Parathyroid adenoma (tissue), 2 donors: ENCODE measurements around the gene NANS.

Experiments used
- H2AFZ ChIP-seq: fragments of 300-600 bp; sonication (generic); one replicate; pipeline ENCODE4 v1.7.0; 2017; ENCODE audit warnings: antibody characterized with exemption, mild to moderate bottlenecking
- H3K27ac ChIP-seq: fragments of 300-600 bp; sonication (generic); one replicate; pipeline ENCODE4 v1.7.0; 2017
- H3K27me3 ChIP-seq: fragments of 300-600 bp; sonication (generic); one replicate; pipeline ENCODE4 v1.7.0; 2017; ENCODE audit warnings: low read length; ENCODE audit not compliant: control insufficient read depth, insufficient read depth
- H3K36me3 ChIP-seq: fragments of 300-600 bp; sonication (generic); one replicate; pipeline ENCODE4 v1.7.0; 2017; ENCODE audit warnings: low read length; ENCODE audit not compliant: control insufficient read depth, insufficient read depth
- H3K4me1 ChIP-seq: fragments of 300-600 bp; sonication (generic); one replicate; pipeline ENCODE4 v1.7.0; 2017; ENCODE audit warnings: control low read depth
- H3K4me2 ChIP-seq: fragments of 300-600 bp; sonication (generic); one replicate; pipeline ENCODE4 v1.7.0; 2017; ENCODE audit warnings: low read length
- H3K4me3 ChIP-seq: fragments of 300-600 bp; sonication (generic); one replicate; pipeline ENCODE4 v1.7.0; 2017; ENCODE audit warnings: low read depth, low read length
- H3K79me2 ChIP-seq: fragments of 300-600 bp; sonication (generic); one replicate; pipeline ENCODE4 v1.7.0; 2017; ENCODE audit warnings: control low read depth
- H3K9ac ChIP-seq: fragments of 300-600 bp; sonication (generic); one replicate; pipeline ENCODE4 v1.7.0; 2017; ENCODE audit warnings: mild to moderate bottlenecking
- H3K9me3 ChIP-seq: fragments of 300-600 bp; sonication (generic); one replicate; pipeline ENCODE4 v1.7.0; 2017; ENCODE audit warnings: low read length; ENCODE audit not compliant: control insufficient read depth
- TF ChIP-seq, protein P1 (sequence below): fragments of 300-600 bp; sonication (generic); IDR thresholded peaks from one replicate; pipeline ENCODE4 v1.7.0; 2017; ENCODE audit warnings: antibody characterized with exemption, mild to moderate bottlenecking
- donor health status: primary hyperparathyroidism.

The NANS gene

DNA sequence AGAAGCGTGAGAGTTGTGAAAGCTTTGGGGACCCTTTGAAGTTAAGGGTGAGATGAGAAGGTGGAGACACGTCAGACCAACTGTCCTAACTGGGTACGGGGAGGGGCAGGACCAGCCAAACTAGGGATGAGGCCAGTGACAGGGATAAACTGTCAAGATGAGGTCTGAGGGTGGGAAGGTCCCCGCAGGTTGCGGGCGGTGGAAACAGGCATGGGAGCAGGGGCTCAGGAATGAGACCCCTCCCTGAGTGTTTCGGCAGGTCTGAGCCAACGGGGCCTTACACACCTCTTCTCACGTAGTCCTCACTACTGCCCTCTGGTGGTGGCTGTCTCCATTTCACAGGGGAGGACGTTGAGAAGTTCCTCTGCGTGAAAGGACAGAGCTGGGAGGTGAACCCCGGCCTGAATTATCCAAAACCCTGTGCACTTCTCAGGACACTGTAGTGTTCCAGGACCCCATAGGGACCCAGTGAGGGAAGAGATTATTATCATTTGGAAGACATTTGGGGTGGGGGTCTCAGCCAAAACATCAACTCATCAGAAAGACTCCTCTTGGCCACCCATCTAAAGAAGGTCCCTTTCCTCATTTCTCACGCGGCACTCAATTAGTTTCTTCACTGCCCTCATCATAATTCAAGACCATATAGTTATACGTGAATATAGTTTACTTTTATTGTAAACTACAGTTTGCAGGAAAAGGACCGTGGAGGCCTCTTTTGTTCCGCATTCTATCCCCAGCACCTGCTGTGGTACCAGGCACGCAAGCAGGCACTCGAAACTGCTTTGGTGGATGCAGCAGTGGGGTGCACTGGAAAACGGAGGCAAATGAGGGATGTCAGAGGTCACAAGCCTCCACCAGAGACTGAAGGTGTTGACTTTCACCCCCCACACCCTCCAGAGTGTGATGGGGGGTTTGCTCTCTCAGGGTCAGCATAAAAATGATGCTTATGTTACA is 21.7 kb upstream of the NANS start:
- Histone ChIP-seq H3K9me3 (no peaks in the 10 kb centered on the region), H3K27me3 (no peaks in the 10 kb centered on the region), H3K79me2 (no peaks in the 10 kb centered on the region), H3K9ac (no peak overlapping the region), H2AFZ (peak overlapping the region; percentile 60), H3K36me3 (no peaks in the 10 kb centered on the region), H3K4me1 (no peaks in the 10 kb centered on the region), H3K4me2 (peak overlapping the region; percentile 39), H3K27ac (no peak overlapping the region), H3K4me3 (no peak overlapping the region)
- TF ChIP-seq, protein P1, sequence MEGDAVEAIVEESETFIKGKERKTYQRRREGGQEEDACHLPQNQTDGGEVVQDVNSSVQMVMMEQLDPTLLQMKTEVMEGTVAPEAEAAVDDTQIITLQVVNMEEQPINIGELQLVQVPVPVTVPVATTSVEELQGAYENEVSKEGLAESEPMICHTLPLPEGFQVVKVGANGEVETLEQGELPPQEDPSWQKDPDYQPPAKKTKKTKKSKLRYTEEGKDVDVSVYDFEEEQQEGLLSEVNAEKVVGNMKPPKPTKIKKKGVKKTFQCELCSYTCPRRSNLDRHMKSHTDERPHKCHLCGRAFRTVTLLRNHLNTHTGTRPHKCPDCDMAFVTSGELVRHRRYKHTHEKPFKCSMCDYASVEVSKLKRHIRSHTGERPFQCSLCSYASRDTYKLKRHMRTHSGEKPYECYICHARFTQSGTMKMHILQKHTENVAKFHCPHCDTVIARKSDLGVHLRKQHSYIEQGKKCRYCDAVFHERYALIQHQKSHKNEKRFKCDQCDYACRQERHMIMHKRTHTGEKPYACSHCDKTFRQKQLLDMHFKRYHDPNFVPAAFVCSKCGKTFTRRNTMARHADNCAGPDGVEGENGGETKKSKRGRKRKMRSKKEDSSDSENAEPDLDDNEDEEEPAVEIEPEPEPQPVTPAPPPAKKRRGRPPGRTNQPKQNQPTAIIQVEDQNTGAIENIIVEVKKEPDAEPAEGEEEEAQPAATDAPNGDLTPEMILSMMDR = peak; percentile 66

DNA sequence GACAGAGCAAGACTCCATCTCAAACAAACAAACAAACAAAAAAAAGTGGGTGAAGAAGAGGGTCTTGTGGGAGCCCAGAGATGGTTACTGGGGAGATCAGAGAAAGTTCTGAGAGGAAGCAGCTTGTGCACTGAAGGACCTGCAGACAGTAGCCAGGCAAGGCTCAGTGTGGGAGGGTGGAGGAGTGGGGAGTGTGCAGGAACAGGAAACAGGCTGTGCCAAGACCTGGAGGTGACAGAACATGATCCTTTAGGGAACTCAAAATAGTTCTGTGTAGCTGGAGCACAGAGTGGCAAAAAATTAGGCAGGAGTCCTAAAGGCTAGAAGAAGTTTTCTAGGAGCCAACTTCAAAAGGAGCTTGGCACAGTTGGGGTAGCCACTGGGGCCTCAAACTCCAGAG is 19.2 kb upstream of the NANS start:
- TF ChIP-seq, protein P1 = no peak
- no peak overlapping the region for H2AFZ ChIP-seq
- no peak overlapping the region for H3K9ac ChIP-seq
- H3K4me1 ChIP-seq = no peaks in the 10 kb centered on the region
- H3K9me3 ChIP-seq = no peaks in the 10 kb centered on the region
- H3K36me3 ChIP-seq = no peaks in the 10 kb centered on the region
- H3K4me2 ChIP-seq = no peak overlapping the region
- H3K4me3 ChIP-seq = no peak overlapping the region
- H3K79me2 ChIP-seq = no peaks in the 10 kb centered on the region
- H3K27me3 ChIP-seq = no peaks in the 10 kb centered on the region
- H3K27ac ChIP-seq = no peak overlapping the region

DNA sequence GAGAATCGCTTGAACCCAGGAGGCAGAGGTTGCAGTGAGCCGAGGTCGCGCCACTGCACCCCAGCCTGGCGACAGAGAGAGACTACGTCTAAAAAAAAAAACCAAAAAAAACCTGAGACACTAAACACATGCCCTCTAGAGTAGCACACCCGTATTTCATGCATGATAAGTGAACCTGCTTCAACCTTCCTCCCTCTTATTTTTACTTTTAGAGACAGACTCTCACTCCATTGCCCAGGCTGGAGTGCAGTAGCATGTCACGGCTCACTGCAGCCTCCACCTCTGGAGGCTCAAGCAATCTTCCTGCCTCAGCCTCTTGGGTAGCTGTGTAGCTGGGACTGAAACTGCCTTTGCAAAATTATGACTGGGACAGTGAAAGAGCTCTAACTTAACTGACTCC is 17.6 kb upstream of the NANS start:
- no peaks in the 10 kb centered on the region for H3K36me3 ChIP-seq
- TF ChIP-seq, protein P1 = no peak
- H2AFZ ChIP-seq = no peak overlapping the region
- no peak overlapping the region for H3K27ac ChIP-seq
- no peaks in the 10 kb centered on the region for H3K79me2 ChIP-seq
- H3K4me3 ChIP-seq = no peak overlapping the region
- H3K9ac ChIP-seq = no peak overlapping the region
- no peak overlapping the region for H3K4me2 ChIP-seq
- H3K27me3 ChIP-seq = no peaks in the 10 kb centered on the region
- no peaks in the 10 kb centered on the region for H3K9me3 ChIP-seq
- no peaks in the 10 kb centered on the region for H3K4me1 ChIP-seq

DNA sequence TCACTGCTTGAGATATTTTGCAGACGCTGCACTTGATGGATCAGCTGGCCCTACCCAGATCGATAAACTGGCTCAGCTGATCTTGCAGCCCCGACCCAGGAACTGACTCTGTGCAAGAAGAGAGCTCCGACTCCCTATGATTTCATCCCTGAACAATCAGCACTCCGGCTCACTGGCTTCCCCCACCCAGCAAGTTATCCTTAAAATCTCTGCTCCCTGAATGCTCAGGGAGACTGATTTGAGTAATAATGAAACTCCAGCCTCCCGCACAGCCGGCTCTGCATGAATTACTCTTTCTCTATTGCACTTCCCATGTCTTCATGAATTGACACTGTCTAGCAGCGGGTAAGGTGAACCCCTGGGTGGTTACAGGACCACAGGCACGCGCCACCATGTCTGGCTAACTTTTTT is 16.9 kb upstream of the NANS start:
- Histone ChIP-seq H3K9ac (no peak overlapping the region), H3K4me3 (no peak overlapping the region)

More for the DNA sequence above, 16.9 kb upstream of the NANS start:
- TF ChIP-seq, protein P1 = no peak
- no peaks in the 10 kb centered on the region for H3K9me3 ChIP-seq
- H3K4me1 ChIP-seq = no peaks in the 10 kb centered on the region
- no peak overlapping the region for H3K27ac ChIP-seq
- no peak overlapping the region for H3K4me2 ChIP-seq
- no peaks in the 10 kb centered on the region for H3K79me2 ChIP-seq
- peak overlapping the region; percentile 56 for H2AFZ ChIP-seq
- H3K36me3 ChIP-seq = no peaks in the 10 kb centered on the region
- H3K27me3 ChIP-seq = no peaks in the 10 kb centered on the region
